Liver (tissue), 9 donors: ENCODE data around the gene BRSK1. TPM values are rescaled to one million over a fixed set of nuclear protein-coding genes. Genes with fewer than 3 reads are reported as not detected.
A peak's percentile ranks its signal among the peaks of the same experiment; 100 is the strongest.

Experiments
- DNase-seq: peaks from one replicate; pipeline ENCODE4 v3.0.0-alpha.2; 2017; ENCODE audit warnings: low spot score
- H3K27ac ChIP-seq, 2 donors: one replicate each; pipeline ENCODE4 v1.7.0; 2013; ENCODE audit warnings: inconsistent platforms in 2 of 2, low read length in 2 of 2, control low read depth in 1 of 2, low read depth in 1 of 2, mild to moderate bottlenecking in 1 of 2
- H3K27me3 ChIP-seq, 4 donors: one replicate each; pipeline versions ENCODE4 v1.6.1 to v1.7.0; 2013; ENCODE audit warnings: low read length in 3 of 4, inconsistent platforms in 1 of 4, mild to moderate bottlenecking in 1 of 4, moderate library complexity in 1 of 4; ENCODE audit not compliant: control insufficient read depth in 4 of 4, insufficient read depth in 4 of 4
- H3K36me3 ChIP-seq, 4 donors: one replicate each; pipeline versions ENCODE4 v1.6.1 to v1.7.0; 2013; ENCODE audit warnings: low read length in 3 of 4, mild to moderate bottlenecking in 3 of 4, low read depth in 1 of 4, moderate library complexity in 1 of 4; ENCODE audit not compliant: control insufficient read depth in 4 of 4, insufficient read depth in 3 of 4
- H3K4me1 ChIP-seq, 4 donors: one replicate each; pipeline versions ENCODE4 v1.6.1 to v1.7.0; 2013; ENCODE audit warnings: low read length in 3 of 4, mild to moderate bottlenecking in 3 of 4, moderate library complexity in 1 of 4; ENCODE audit not compliant: control insufficient read depth in 4 of 4, insufficient read depth in 4 of 4
- H3K4me3 ChIP-seq, 3 donors: one replicate each; pipeline versions ENCODE4 v1.6.1 to v1.7.0; 2013; ENCODE audit warnings: low read length in 3 of 3, control low read depth in 1 of 3, low read depth in 1 of 3, mild to moderate bottlenecking in 1 of 3
- H3K9ac ChIP-seq, 2 donors: one replicate each; pipeline ENCODE4 v1.7.0; 2013; ENCODE audit warnings: low read length in 2 of 2, mild to moderate bottlenecking in 2 of 2, moderate library complexity in 2 of 2, control low read depth in 1 of 2, low read depth in 1 of 2
- H3K9me3 ChIP-seq, 4 donors: one replicate each; pipeline versions ENCODE4 v1.6.1 to v1.7.0; 2013; ENCODE audit warnings: low read length in 3 of 4; ENCODE audit not compliant: control insufficient read depth in 4 of 4
- EGR1 ChIP-seq, 2 donors: IDR thresholded peaks; 2 replicates each; pipeline ENCODE4 v1.6.1; 2016 to 2018; ENCODE audit warnings: antibody characterized with exemption in 2 of 2, low read depth in 2 of 2
- FOXA1 ChIP-seq: IDR thresholded peaks from 2 replicates; pipeline ENCODE4 v1.6.1; 2016; ENCODE audit warnings: antibody characterized with exemption
- FOXA2 ChIP-seq: IDR thresholded peaks from 2 replicates; pipeline ENCODE4 v1.6.1; 2016; ENCODE audit warnings: antibody characterized with exemption
- GABPA ChIP-seq, 2 donors: IDR thresholded peaks in 1 of 2; conservative IDR thresholded peaks in 1 of 2; 2 replicates each; pipeline ENCODE4 v1.6.1; 2016; ENCODE audit warnings: antibody characterized with exemption in 2 of 2, mild to moderate bottlenecking in 1 of 2, moderate library complexity in 1 of 2
- HNF4A ChIP-seq, 2 donors: conservative IDR thresholded peaks; 2 replicates each; pipeline ENCODE4 v1.6.1; 2016; ENCODE audit warnings: antibody characterized with exemption in 2 of 2, mild to moderate bottlenecking in 2 of 2
- HNF4G ChIP-seq: IDR thresholded peaks from 2 replicates; pipeline ENCODE4 v1.6.1; 2016; ENCODE audit warnings: antibody characterized with exemption
- JUND ChIP-seq, 2 donors: IDR thresholded peaks; 2 replicates each; pipeline ENCODE4 v1.6.1; 2016; ENCODE audit warnings: antibody characterized with exemption in 2 of 2
- NR2F2 ChIP-seq: IDR thresholded peaks from 2 replicates; pipeline ENCODE4 v1.6.1; 2016; ENCODE audit warnings: antibody characterized with exemption
- RAD21 ChIP-seq, 2 donors: IDR thresholded peaks; 2 replicates each; pipeline ENCODE4 v1.6.1; 2016; ENCODE audit warnings: antibody characterized with exemption in 2 of 2, mild to moderate bottlenecking in 2 of 2
- RXRA ChIP-seq, 2 donors: IDR thresholded peaks; 2 replicates each; pipeline ENCODE4 v1.6.1; 2017 to 2018; ENCODE audit warnings: antibody characterized with exemption in 2 of 2, mild to moderate bottlenecking in 1 of 2
- SP1 ChIP-seq: IDR thresholded peaks from 2 replicates; pipeline ENCODE4 v1.6.1; 2018; ENCODE audit warnings: antibody characterized with exemption, mild to moderate bottlenecking
- TAF1 ChIP-seq: conservative IDR thresholded peaks from 2 replicates; pipeline ENCODE4 v1.6.1; 2016; ENCODE audit warnings: antibody characterized with exemption, mild to moderate bottlenecking
- YY1 ChIP-seq: IDR thresholded peaks from 2 replicates; pipeline ENCODE4 v1.6.1; 2016; ENCODE audit warnings: antibody characterized with exemption, mild to moderate bottlenecking
- WGBS: extraction: QIAGEN DNeasy Blood & Tissue Kit; methylation state at CpG from one replicate; pipeline ENCODE4 v1.1.7; 2013; 5-methylcytosine and 5-hydroxymethylcytosine counted together
- polyA plus RNA-seq, 2 donors: library from polyadenylated mRNA; stranded (reverse) in 1 of 2; unstranded in 1 of 2; fragments of 200-250 nt in 1 of 2; fragments of >200 nt in 1 of 2; fragmentation: Nextera tagmentation in 1 of 2; extraction: Ambion mirVana in 1 of 2; gene quantifications; one replicate each; pipeline versions ENCODE4 v1.2.1 to v1.2.3, GENCODE V29; 2013 to 2015
- total RNA-seq, 2 donors: library from RNA; depleted of rRNA; stranded (reverse); fragments of >200 nt; gene quantifications; one replicate each; pipeline ENCODE4 v1.2.3, GENCODE V29; 2014
- TF ChIP-seq, protein P1 (sequence below): fragments of 150-350 bp; IDR thresholded peaks from 2 replicates; pipeline ENCODE4 v1.5.1; 2017; ENCODE audit warnings: improper control_type of control experiment, low read depth, low read length; ENCODE audit not compliant: missing input control
- TF ChIP-seq, protein P2 (sequence below): IDR thresholded peaks from 2 replicates; pipeline ENCODE4 v1.6.1; 2016; ENCODE audit warnings: antibody characterized with exemption
- TF ChIP-seq, protein P3 (sequence below): IDR thresholded peaks from 2 replicates; pipeline ENCODE4 v1.6.1; 2016; ENCODE audit warnings: antibody characterized with exemption, mild to moderate bottlenecking
- TF ChIP-seq, protein P4 (sequence below): IDR thresholded peaks from 2 replicates; pipeline ENCODE4 v1.6.1; 2016; ENCODE audit warnings: antibody characterized with exemption
- TF ChIP-seq, protein P5 (sequence below): IDR thresholded peaks from 2 replicates; pipeline ENCODE4 v1.6.1; 2016; ENCODE audit warnings: antibody characterized with exemption
- donor health status: healthy.
- donor health status: healthy.
- donor health status: healthy.
- donor health status: healthy.
- donor health status: healthy.

BRSK1 gene
- total and polyA plus RNA-seq, 4 donors, result 0.10 to 0.65 (median 0.42) TPM; not detected in 1

DNA sequence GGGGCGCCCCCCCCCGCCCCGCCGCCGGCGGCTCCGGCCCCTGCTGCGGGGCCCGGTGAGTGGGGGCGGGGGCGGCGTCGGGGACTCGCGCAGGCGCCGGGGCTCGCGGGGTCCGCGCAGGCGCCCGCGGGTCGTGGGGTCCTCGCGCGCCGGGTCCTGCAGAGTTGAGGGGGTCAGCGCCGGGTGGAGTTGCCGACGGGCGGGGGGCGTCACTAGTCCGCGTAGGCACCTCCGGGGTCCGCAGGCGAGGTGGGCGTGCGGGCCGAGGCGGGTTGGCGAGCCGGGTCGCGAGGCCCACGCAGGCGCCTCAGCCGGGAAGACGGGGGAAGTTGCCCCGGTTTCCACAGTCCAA, 25.3 kb upstream of the BRSK1 start:
- peak overlapping the region; percentile 81 to 95 (median 91) for H3K4me3 ChIP-seq
- peaks cover 0 to 3% (median 0%) of the 10 kb centered on the region in 4 donors for H3K36me3 ChIP-seq
- WGBS, result 1% methylated on average over 53 of the region's 53 CpGs
- no peaks in the 10 kb centered on the region for H3K27me3 ChIP-seq
- H3K4me1 ChIP-seq, result peaks cover 2 to 48% (median 33%) of the 10 kb centered on the region in 4 donors
- no peak for TF ChIP-seq FOXA1
- no peak for TF ChIP-seq RXRA (IDR thresholded peaks at IDR 0.05)
- TF ChIP-seq, protein P1, sequence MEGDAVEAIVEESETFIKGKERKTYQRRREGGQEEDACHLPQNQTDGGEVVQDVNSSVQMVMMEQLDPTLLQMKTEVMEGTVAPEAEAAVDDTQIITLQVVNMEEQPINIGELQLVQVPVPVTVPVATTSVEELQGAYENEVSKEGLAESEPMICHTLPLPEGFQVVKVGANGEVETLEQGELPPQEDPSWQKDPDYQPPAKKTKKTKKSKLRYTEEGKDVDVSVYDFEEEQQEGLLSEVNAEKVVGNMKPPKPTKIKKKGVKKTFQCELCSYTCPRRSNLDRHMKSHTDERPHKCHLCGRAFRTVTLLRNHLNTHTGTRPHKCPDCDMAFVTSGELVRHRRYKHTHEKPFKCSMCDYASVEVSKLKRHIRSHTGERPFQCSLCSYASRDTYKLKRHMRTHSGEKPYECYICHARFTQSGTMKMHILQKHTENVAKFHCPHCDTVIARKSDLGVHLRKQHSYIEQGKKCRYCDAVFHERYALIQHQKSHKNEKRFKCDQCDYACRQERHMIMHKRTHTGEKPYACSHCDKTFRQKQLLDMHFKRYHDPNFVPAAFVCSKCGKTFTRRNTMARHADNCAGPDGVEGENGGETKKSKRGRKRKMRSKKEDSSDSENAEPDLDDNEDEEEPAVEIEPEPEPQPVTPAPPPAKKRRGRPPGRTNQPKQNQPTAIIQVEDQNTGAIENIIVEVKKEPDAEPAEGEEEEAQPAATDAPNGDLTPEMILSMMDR, result no peak
- TF ChIP-seq HNF4G, result no peak
- no peak for TF ChIP-seq FOXA2
- H3K9me3 ChIP-seq, result no peaks in the 10 kb centered on the region
- H3K27ac ChIP-seq, result peak overlapping the region; percentile 71 to 95
- DNase-seq, result peak; percentile 52
- H3K9ac ChIP-seq, result peak overlapping the region; percentile 91 to 96

DNA sequence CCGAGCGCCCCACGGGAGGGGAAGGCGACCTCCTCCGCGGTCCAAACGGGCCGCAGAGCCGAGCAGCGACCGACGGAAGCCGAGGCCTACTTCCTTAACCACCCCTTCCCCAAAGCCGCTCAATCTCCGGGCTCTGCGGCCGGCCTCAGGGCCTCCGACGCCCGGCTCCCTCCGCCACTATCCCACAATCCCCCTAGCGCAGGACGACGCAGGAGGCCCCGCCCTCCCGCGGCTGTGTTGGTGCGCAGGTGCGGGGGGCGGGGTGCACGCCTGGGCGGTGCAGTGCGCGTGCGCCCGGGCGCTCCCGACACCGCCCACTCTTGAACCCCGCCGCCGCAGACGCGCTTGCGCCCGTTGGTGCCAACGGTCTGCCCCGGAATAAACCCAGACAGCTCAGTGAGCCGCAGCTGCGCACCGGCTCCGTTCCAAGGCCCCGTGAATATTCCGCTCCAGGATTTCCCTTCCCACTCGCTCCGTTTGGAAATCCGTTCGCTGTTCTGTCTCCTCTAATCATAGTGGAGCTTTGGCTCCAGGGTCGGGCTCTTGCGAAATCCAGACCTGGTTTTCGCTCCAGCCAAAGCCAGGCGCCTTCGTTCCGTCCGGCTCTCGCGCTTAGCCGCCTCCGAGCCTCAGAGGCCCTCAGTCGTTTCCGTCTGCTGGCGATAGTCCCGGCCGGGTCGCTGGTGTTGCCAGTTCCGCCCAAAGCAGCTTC, 24.8 kb upstream of the BRSK1 start, which contains the start of gene PPP6R1:
Gene PPP6R1, minus strand, starts transcription at position 190 of the 712 bp plus-strand sequence. CDS start 11,914 bp downstream, outside the sequence.
- TF ChIP-seq, protein P2, sequence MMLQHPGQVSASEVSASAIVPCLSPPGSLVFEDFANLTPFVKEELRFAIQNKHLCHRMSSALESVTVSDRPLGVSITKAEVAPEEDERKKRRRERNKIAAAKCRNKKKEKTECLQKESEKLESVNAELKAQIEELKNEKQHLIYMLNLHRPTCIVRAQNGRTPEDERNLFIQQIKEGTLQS, result peak; percentile 70
- TF ChIP-seq GABPA (IDR thresholded peaks at IDR 0.05 in 1 of 2, conservative IDR thresholded peaks at IDR 0.05 in 1 of 2) (peak; percentile 63 to 88), JUND (IDR thresholded peaks at IDR 0.05) (peak; percentile 76 to 79), SP1 (peak; percentile 98), RAD21 (IDR thresholded peaks at IDR 0.05) (peak; percentile 64 to 67), RXRA (IDR thresholded peaks at IDR 0.05) (peak; percentile 94 to 97), FOXA2 (peak; percentile 7), HNF4G (no peak), FOXA1 (peak; percentile 52), HNF4A (conservative IDR thresholded peaks at IDR 0.05) (peak; percentile 56 to 60), YY1 (peak; percentile 93), EGR1 (IDR thresholded peaks at IDR 0.05; ENCODE audit: low read depth in 2 of 2) (peak; percentile 89 to 90), TAF1 (peak; percentile 95), NR2F2 (peak; percentile 70)
- TF ChIP-seq, protein P3, sequence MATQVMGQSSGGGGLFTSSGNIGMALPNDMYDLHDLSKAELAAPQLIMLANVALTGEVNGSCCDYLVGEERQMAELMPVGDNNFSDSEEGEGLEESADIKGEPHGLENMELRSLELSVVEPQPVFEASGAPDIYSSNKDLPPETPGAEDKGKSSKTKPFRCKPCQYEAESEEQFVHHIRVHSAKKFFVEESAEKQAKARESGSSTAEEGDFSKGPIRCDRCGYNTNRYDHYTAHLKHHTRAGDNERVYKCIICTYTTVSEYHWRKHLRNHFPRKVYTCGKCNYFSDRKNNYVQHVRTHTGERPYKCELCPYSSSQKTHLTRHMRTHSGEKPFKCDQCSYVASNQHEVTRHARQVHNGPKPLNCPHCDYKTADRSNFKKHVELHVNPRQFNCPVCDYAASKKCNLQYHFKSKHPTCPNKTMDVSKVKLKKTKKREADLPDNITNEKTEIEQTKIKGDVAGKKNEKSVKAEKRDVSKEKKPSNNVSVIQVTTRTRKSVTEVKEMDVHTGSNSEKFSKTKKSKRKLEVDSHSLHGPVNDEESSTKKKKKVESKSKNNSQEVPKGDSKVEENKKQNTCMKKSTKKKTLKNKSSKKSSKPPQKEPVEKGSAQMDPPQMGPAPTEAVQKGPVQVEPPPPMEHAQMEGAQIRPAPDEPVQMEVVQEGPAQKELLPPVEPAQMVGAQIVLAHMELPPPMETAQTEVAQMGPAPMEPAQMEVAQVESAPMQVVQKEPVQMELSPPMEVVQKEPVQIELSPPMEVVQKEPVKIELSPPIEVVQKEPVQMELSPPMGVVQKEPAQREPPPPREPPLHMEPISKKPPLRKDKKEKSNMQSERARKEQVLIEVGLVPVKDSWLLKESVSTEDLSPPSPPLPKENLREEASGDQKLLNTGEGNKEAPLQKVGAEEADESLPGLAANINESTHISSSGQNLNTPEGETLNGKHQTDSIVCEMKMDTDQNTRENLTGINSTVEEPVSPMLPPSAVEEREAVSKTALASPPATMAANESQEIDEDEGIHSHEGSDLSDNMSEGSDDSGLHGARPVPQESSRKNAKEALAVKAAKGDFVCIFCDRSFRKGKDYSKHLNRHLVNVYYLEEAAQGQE, result peak; percentile 93
- TF ChIP-seq, protein P4, sequence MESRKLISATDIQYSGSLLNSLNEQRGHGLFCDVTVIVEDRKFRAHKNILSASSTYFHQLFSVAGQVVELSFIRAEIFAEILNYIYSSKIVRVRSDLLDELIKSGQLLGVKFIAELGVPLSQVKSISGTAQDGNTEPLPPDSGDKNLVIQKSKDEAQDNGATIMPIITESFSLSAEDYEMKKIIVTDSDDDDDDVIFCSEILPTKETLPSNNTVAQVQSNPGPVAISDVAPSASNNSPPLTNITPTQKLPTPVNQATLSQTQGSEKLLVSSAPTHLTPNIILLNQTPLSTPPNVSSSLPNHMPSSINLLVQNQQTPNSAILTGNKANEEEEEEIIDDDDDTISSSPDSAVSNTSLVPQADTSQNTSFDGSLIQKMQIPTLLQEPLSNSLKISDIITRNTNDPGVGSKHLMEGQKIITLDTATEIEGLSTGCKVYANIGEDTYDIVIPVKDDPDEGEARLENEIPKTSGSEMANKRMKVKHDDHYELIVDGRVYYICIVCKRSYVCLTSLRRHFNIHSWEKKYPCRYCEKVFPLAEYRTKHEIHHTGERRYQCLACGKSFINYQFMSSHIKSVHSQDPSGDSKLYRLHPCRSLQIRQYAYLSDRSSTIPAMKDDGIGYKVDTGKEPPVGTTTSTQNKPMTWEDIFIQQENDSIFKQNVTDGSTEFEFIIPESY, result peak; percentile 92
- TF ChIP-seq, protein P1, result no peak
- TF ChIP-seq, protein P5, sequence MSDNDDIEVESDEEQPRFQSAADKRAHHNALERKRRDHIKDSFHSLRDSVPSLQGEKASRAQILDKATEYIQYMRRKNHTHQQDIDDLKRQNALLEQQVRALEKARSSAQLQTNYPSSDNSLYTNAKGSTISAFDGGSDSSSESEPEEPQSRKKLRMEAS, result peak; percentile 93
- no peaks in the 10 kb centered on the region for H3K27me3 ChIP-seq
- under 1% methylated on average over 76 of the region's 76 CpGs for WGBS

More for the DNA sequence above, 24.8 kb upstream of the BRSK1 start, which contains the start of gene PPP6R1:
- H3K9me3 ChIP-seq, result no peaks in the 10 kb centered on the region
- peak within 1 kb of the TSS; percentile 71 to 95 for H3K27ac ChIP-seq
- peak within 1 kb of the TSS; percentile 91 to 96 for H3K9ac ChIP-seq
- DNase-seq, result peak; percentile 98
- H3K36me3 ChIP-seq, result peaks cover 0 to 3% (median 0%) of the 10 kb centered on the region in 4 donors
- peaks cover 2 to 43% (median 31%) of the 10 kb centered on the region in 4 donors for H3K4me1 ChIP-seq
- peak within 1 kb of the TSS; percentile 81 to 95 (median 91) for H3K4me3 ChIP-seq
